ENCODE measurements around the gene BAG2.
A peak's percentile ranks its signal among the peaks of the same experiment; 100 is the strongest.

The BAG2 gene

GRCh38 chr6:57193177-57193576, 21.1 kb downstream of the BAG2 start:
- Mint-ChIP-seq H3K27ac (no peak overlapping the region), H3K4me3 (no peak overlapping the region), H3K27me3 (no peaks in the 10 kb centered on the region), H3K9me3 (no peaks in the 10 kb centered on the region), H3K36me3 (peaks cover 9 to 20% of the 10 kb centered on the region in 2 donors), H3K4me1 (no peaks in the 10 kb centered on the region)
- ATAC-seq (replicated peaks) (no peak), DNase-seq (no peak)

DNA sequence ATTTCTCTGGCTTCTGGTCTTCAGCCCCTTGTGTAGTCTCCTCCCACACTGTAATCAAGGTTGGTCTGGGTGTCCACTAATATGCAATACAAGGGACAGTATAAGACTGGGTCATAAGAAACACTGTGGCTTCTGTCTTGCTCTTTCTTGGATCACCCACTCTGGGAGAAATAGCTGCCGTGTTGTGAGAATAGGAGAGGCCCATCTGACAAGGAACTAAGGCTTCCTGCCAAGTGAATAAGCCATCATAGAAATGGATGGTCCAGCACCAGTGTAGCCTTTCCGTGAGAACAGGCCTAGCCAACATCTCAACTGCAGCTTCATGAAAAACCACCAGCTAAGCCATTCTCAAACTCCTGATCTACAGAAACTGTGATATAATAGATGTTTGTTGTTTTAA, 23.3 kb downstream of the BAG2 start:
- Mint-ChIP-seq H3K4me1 (peaks cover 0 to 3% of the 10 kb centered on the region in 2 donors), H3K36me3 (peaks cover 8 to 19% of the 10 kb centered on the region in 2 donors), H3K27me3 (no peaks in the 10 kb centered on the region), H3K9me3 (no peaks in the 10 kb centered on the region), H3K4me3 (no peak overlapping the region), H3K27ac (no peak overlapping the region)
- no peak for DNase-seq
- ATAC-seq (replicated peaks), result no peak

DNA sequence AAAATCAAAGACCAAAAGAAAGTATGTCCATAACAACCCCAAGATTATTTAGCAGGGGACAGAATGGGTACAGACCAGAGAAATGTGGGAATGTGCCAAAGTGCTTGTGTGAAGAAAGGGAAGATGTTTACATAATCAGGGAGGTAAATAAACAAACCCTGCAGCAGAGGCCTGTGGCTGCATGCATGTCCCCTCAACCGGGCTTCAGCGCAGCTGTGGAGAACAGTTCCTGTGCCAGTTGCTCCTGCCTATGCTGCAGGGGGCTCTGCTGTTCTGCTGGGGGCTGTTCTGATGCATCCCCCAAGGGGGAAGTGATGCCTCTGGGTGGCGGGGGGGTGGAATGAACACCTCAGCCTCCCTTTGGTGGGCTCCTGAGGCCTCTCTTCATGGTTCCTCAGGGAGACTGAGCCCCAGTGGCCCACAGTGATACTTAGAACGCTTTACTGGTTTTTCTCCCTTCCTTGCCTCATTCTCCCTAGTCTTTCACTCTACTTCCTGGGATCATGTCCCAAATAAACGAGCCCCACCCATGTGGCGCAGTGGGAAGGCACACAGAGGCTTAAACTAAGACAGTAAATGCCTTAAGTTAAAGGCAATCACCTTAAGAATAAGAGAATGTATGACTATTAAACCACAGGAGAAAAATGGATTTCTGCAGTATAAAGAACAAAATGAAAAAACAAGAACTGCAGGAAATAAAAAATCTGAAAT, 27.0 kb downstream of the BAG2 start:
- Mint-ChIP-seq H3K4me1 (peaks cover 0 to 3% of the 10 kb centered on the region in 2 donors), H3K4me3 (no peak overlapping the region)
- no peak for ATAC-seq (replicated peaks)

GRCh38 chr6:57201718-57202117, 29.6 kb downstream of the BAG2 start:
- no peak for ATAC-seq (replicated peaks)
- H3K4me3 Mint-ChIP-seq, result no peak overlapping the region
- DNase-seq, result no peak
- H3K27ac Mint-ChIP-seq, result no peak overlapping the region
- no peaks in the 10 kb centered on the region for H3K27me3 Mint-ChIP-seq
- no peaks in the 10 kb centered on the region for H3K9me3 Mint-ChIP-seq
- H3K4me1 Mint-ChIP-seq, result peaks cover 0 to 6% of the 10 kb centered on the region in 2 donors
- peaks cover 0 to 3% of the 10 kb centered on the region in 2 donors for H3K36me3 Mint-ChIP-seq

More for the DNA sequence above, 27.0 kb downstream of the BAG2 start:
- H3K9me3 Mint-ChIP-seq, result no peaks in the 10 kb centered on the region
- no peaks in the 10 kb centered on the region for H3K27me3 Mint-ChIP-seq
- no peak overlapping the region for H3K27ac Mint-ChIP-seq
- DNase-seq, result no peak
- H3K36me3 Mint-ChIP-seq, result peaks cover 0 to 3% of the 10 kb centered on the region in 2 donors

- H3K4me1 Mint-ChIP-seq, result peaks cover 0 to 3% of the 10 kb centered on the region in 2 donors
- ATAC-seq (replicated peaks) (peak in 1 of 2 donors; percentile 38), DNase-seq (no peak)
- no peaks in the 10 kb centered on the region for H3K27me3 Mint-ChIP-seq
- H3K4me3 Mint-ChIP-seq, result no peak overlapping the region
- no peaks in the 10 kb centered on the region for H3K9me3 Mint-ChIP-seq
- H3K36me3 Mint-ChIP-seq, result no peaks in the 10 kb centered on the region
- no peak overlapping the region for H3K27ac Mint-ChIP-seq
These were observed 33.6 kb downstream of the BAG2 start for GRCh38 chr6:57205550-57206328.

- no peak overlapping the region for H3K27ac Mint-ChIP-seq
- peaks cover 0 to 3% of the 10 kb centered on the region in 2 donors for H3K4me1 Mint-ChIP-seq
- H3K27me3 Mint-ChIP-seq, result no peaks in the 10 kb centered on the region
- ATAC-seq (replicated peaks), result no peak
- DNase-seq, result no peak
- H3K4me3 Mint-ChIP-seq, result no peak overlapping the region
- no peaks in the 10 kb centered on the region for H3K36me3 Mint-ChIP-seq
- no peaks in the 10 kb centered on the region for H3K9me3 Mint-ChIP-seq
These were observed 35.0 kb downstream of the BAG2 start for GRCh38 chr6:57207141-57207540.

DNA sequence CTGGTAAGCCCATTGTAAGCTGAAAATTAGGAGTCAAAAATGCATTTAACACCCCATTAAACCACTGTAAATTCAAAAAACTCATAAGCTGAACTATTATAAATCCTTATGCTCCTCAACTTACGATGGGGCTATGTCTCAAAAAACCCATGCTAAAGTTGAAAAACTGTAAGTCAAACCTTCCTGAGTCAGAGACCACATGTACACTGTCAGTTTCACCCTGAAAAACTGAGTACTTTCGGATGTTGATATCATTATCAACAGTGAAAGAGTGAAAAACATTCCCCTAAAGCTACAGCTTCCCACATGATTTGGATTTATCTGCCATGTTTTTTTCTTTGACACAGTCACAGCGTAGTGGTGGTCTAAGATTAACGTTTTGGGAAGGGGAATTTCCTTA, 35.7 kb downstream of the BAG2 start:
- no peak overlapping the region for H3K4me3 Mint-ChIP-seq
- peaks cover 0 to 3% of the 10 kb centered on the region in 2 donors for H3K4me1 Mint-ChIP-seq
- DNase-seq (no peak), ATAC-seq (replicated peaks) (no peak)
- no peak overlapping the region for H3K27ac Mint-ChIP-seq
- H3K9me3 Mint-ChIP-seq, result no peaks in the 10 kb centered on the region
- no peaks in the 10 kb centered on the region for H3K36me3 Mint-ChIP-seq
- H3K27me3 Mint-ChIP-seq, result no peaks in the 10 kb centered on the region

GRCh38 chr6:57209030-57209429, 36.9 kb downstream of the BAG2 start:
- no peak overlapping the region for H3K27ac Mint-ChIP-seq
- no peak overlapping the region for H3K4me3 Mint-ChIP-seq
- ATAC-seq (replicated peaks), result no peak
- DNase-seq, result no peak
- H3K36me3 Mint-ChIP-seq, result no peaks in the 10 kb centered on the region
- no peaks in the 10 kb centered on the region for H3K9me3 Mint-ChIP-seq
- H3K4me1 Mint-ChIP-seq, result peaks cover 0 to 3% of the 10 kb centered on the region in 2 donors
- no peaks in the 10 kb centered on the region for H3K27me3 Mint-ChIP-seq

GRCh38 chr6:57210060-57210459, 37.9 kb downstream of the BAG2 start:
- Mint-ChIP-seq H3K36me3 (no peaks in the 10 kb centered on the region), H3K4me3 (no peak overlapping the region), H3K27me3 (no peaks in the 10 kb centered on the region), H3K4me1 (peaks cover 0 to 6% of the 10 kb centered on the region in 2 donors), H3K27ac (no peak overlapping the region), H3K9me3 (no peaks in the 10 kb centered on the region)
- no peak for ATAC-seq (replicated peaks)
- DNase-seq, result no peak

GRCh38 chr6:57215260-57215659, 43.1 kb downstream of the BAG2 start:
- DNase-seq, result no peak

GRCh38 chr6:57216235-57217101, 44.3 kb downstream of the BAG2 start:
- peaks cover 8 to 10% of the 10 kb centered on the region in 2 donors for H3K4me1 Mint-ChIP-seq
- no peak overlapping the region for H3K27ac Mint-ChIP-seq
- H3K27me3 Mint-ChIP-seq, result no peaks in the 10 kb centered on the region
- DNase-seq, result no peak
- H3K9me3 Mint-ChIP-seq, result no peaks in the 10 kb centered on the region
- no peak overlapping the region for H3K4me3 Mint-ChIP-seq
- no peak for ATAC-seq (replicated peaks)
- no peaks in the 10 kb centered on the region for H3K36me3 Mint-ChIP-seq

More at GRCh38 chr6:57215260-57215659, 43.1 kb downstream of the BAG2 start:
- no peak for ATAC-seq (replicated peaks)
- Mint-ChIP-seq H3K4me1 (peaks cover 4 to 10% of the 10 kb centered on the region in 2 donors), H3K27me3 (no peaks in the 10 kb centered on the region), H3K9me3 (no peaks in the 10 kb centered on the region), H3K4me3 (no peak overlapping the region), H3K36me3 (no peaks in the 10 kb centered on the region), H3K27ac (no peak overlapping the region)

GRCh38 chr6:57217270-57217669, 45.1 kb downstream of the BAG2 start:
- ATAC-seq (replicated peaks) (no peak), DNase-seq (no peak)
- no peak overlapping the region for H3K27ac Mint-ChIP-seq
- no peaks in the 10 kb centered on the region for H3K27me3 Mint-ChIP-seq
- no peak overlapping the region for H3K4me3 Mint-ChIP-seq
- H3K9me3 Mint-ChIP-seq, result no peaks in the 10 kb centered on the region
- H3K36me3 Mint-ChIP-seq, result no peaks in the 10 kb centered on the region
- H3K4me1 Mint-ChIP-seq, result peaks cover 9 to 10% of the 10 kb centered on the region in 2 donors

DNA sequence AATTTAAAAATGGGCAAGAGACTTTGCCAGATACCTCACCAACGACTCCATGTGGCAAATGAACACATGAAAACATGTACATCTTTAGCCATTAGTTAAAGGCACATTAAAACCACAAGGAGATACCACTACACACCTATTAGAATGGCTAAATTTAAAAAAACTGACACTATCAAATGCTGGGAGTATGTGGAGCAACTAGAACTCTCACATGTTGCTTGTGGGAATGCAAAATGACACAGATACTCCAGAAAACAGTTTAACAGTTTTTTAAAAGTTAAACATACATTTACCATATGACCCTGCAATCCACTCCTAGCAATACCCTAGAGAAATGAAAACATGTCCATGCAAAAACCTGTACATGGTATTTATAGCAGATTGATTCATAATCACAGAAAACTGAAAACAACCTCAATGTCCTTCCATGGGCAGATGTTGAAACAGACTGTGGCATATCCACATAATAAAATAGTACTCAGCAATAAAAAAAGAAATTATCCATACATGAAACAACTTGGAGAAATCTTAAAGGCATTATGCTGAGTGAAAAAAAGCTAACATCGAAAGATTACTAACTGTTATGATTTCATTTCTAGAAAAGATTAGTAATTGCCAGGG, 48.1 kb downstream of the BAG2 start:
- no peak for ATAC-seq (replicated peaks)
- Mint-ChIP-seq H3K27me3 (peaks cover 0 to 5% of the 10 kb centered on the region in 2 donors), H3K9me3 (no peaks in the 10 kb centered on the region)

More for the DNA sequence above, 48.1 kb downstream of the BAG2 start:
- DNase-seq, result no peak
- H3K4me3 Mint-ChIP-seq, result peak overlapping the region in 1 of 2 donors; percentile 14
- peaks cover 10% of the 10 kb centered on the region in 2 donors for H3K4me1 Mint-ChIP-seq
- H3K36me3 Mint-ChIP-seq, result no peaks in the 10 kb centered on the region
- H3K27ac Mint-ChIP-seq, result no peak overlapping the region

Measured in stimulated activated naive B cell treated with anti-CD40 and anti-IgM and Interleukin-4, amounts not matched to agents 10 μg/mL and 1 μg/mL and 100 μg/mL, for 72 hours (primary cell).